Suprapubic skin (tissue), 4 donors: ENCODE results near the gene KCP. TPM values are rescaled to one million over a fixed set of nuclear protein-coding genes. Genes with fewer than 3 reads are reported as not detected.
A peak's percentile ranks its signal among the peaks of the same experiment; 100 is the strongest.

Source experiments
- DNase-seq, 2 donors: peaks; one replicate each; pipeline ENCODE4 v3.0.0-alpha.2; 2019; ENCODE audit warnings: low spot score in 2 of 2
- H3K27ac ChIP-seq: fragments of 200-600 bp; sonication (generic); one replicate; pipeline ENCODE4 v1.5.1; 2019
- H3K27me3 ChIP-seq: fragments of 200-600 bp; sonication (generic); one replicate; pipeline ENCODE4 v1.5.1; 2019
- H3K36me3 ChIP-seq: fragments of 200-600 bp; sonication (generic); one replicate; pipeline ENCODE4 v1.5.1; 2019
- H3K4me1 ChIP-seq: fragments of 200-600 bp; sonication (generic); one replicate; pipeline ENCODE4 v1.5.1; 2019
- H3K4me3 ChIP-seq: fragments of 200-600 bp; sonication (generic); one replicate; pipeline ENCODE4 v1.5.1; 2019; ENCODE audit warnings: mild to moderate bottlenecking
- H3K9me3 ChIP-seq: fragments of 200-600 bp; sonication (generic); one replicate; pipeline ENCODE4 v1.5.1; 2019
- EP300 ChIP-seq: sonication (generic); formaldehyde crosslinking; IDR thresholded peaks from one replicate; pipeline ENCODE4 v1.6.1; 2017; ENCODE audit warnings: antibody characterized with exemption
- POLR2A ChIP-seq, 2 donors: fragments of 450-650 bp; IDR thresholded peaks; one replicate each; pipeline ENCODE4 v1.6.1; 2017; ENCODE audit warnings: antibody characterized with exemption in 2 of 2, mild to moderate bottlenecking in 2 of 2, moderate library complexity in 2 of 2
- POLR2AphosphoS5 ChIP-seq, 3 donors: sonication (generic); formaldehyde crosslinking; IDR thresholded peaks; one replicate each; pipeline ENCODE4 v1.6.1; 2017; ENCODE audit warnings: antibody characterized with exemption in 3 of 3
- WGBS: methylation state at CpG from one replicate; pipeline ENCODE4 v1.1.5; 2018; 5-methylcytosine and 5-hydroxymethylcytosine counted together
- total RNA-seq, 4 donors: library from RNA; depleted of rRNA; stranded (reverse); fragments of >200 nt; gene quantifications; one replicate each; pipeline ENCODE4 v1.1.0, GENCODE V29; 2016
- TF ChIP-seq, protein P1 (sequence below), 2 donors: fragments of 200-600 bp in 1 of 2; fragments of 450-650 bp in 1 of 2; sonication (generic) in 1 of 2; IDR thresholded peaks; one replicate each; pipeline ENCODE4 v1.5.1; 2016 to 2019; ENCODE audit warnings: antibody characterized with exemption in 2 of 2, mild to moderate bottlenecking in 1 of 2, moderate library complexity in 1 of 2

KCP gene
- total RNA-seq, 4 donors from 2014 or later = 0.17 to 0.57 (median 0.36) TPM

DNA sequence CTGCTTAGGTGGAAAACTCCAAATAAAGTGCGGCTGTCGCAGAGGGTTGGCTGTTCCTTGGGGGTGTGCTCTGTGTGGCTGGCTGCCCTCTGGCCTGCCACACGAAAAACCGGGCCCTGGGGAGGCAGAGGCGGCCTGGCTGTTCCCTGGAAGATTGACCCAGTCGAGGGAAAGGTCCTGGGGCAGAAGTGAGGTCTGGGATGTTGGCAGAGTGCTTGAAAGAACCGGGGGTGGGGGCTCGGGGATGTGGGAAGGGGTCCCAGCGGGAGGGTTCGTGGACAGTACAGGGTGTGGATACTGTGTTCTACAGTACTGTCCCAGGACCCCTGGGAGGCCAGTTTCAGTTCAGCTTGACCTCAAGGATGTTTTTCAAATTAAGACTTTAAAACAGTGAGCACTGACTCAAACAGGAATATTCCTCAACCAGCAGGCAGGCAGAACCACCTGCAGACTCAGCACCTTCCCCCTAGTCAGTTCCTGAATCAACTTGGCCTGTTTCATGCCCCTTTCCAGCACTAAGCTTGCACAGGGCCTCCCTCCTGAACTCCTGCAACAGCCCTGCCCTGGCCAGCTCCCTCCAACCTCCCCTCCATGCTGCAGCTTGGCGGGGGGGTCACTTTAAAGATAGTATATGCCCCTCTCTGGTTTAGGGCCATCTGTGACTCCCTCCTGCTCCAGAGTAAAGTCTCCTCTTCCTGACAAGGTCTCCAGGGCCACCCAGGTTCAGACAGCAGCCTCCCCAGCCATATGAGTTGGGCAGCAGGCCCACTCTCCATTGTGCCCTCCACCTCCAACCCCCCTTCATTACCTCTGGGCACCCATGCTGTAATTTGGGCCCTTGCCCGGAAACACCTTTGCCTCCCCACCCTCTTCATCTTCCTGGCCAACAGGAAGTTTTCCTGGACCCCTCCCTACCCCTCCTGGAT lies 51.0 kb downstream of the KCP start:
- peaks cover 56% of the 10 kb centered on the region for H3K4me1 ChIP-seq
- peak overlapping the region; percentile 54 for H3K27ac ChIP-seq
- peaks cover 7% of the 10 kb centered on the region for H3K36me3 ChIP-seq
- 51% methylated on average over 12 of the region's 12 CpGs for WGBS
- H3K9me3 ChIP-seq = no peaks in the 10 kb centered on the region
- no peak overlapping the region for H3K4me3 ChIP-seq
- no peaks in the 10 kb centered on the region for H3K27me3 ChIP-seq
- no peak for TF ChIP-seq POLR2AphosphoS5 (IDR thresholded peaks at IDR 0.05)
- TF ChIP-seq POLR2A (IDR thresholded peaks at IDR 0.05) = no peak
- TF ChIP-seq, protein P1, sequence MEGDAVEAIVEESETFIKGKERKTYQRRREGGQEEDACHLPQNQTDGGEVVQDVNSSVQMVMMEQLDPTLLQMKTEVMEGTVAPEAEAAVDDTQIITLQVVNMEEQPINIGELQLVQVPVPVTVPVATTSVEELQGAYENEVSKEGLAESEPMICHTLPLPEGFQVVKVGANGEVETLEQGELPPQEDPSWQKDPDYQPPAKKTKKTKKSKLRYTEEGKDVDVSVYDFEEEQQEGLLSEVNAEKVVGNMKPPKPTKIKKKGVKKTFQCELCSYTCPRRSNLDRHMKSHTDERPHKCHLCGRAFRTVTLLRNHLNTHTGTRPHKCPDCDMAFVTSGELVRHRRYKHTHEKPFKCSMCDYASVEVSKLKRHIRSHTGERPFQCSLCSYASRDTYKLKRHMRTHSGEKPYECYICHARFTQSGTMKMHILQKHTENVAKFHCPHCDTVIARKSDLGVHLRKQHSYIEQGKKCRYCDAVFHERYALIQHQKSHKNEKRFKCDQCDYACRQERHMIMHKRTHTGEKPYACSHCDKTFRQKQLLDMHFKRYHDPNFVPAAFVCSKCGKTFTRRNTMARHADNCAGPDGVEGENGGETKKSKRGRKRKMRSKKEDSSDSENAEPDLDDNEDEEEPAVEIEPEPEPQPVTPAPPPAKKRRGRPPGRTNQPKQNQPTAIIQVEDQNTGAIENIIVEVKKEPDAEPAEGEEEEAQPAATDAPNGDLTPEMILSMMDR (IDR thresholded peaks at IDR 0.05) = no peak
- TF ChIP-seq EP300 = no peak
- DNase-seq = no peak

DNA sequence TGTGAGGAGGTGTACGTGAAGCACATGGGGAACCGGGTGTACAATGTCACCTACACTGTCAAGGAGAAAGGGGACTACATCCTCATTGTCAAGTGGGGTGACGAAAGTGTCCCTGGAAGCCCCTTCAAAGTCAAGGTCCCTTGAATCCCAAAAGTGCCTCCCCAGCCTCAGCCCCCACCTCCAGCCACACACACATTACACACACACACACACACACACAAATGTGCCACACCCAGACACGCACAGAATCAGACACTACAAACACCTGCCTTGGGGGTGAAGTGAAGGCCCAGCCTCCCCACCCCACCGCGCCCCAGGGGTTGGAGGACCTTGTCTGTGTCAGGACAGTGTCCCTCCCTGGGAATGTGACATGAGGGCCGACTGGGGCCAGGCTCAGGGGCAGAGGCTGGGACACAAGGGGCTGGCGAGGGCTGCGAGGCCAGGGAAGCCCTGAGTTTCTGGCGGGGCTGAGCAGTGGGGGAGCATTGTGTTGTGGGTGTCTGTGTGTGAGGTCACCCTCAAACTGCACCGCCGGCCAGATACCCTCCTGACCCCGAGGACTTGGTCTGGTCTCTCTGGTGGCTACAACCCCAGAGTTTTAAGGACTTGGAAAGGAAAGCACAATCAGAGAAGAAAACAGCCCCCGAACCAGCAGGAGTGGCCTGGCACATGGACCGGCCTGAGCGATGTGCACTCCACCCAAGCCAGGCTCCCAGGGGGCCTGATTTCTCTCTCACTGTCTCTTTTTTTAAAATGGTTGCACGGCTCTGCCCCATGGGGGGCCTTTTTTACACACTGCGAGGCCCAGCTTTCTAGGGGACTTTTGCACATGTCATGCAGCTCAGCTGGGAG lies 51.9 kb downstream of the KCP start:
- WGBS = 65% methylated on average over 11 of the region's 18 CpGs
- Histone ChIP-seq H3K36me3 (peaks cover 11% of the 10 kb centered on the region), H3K27me3 (no peaks in the 10 kb centered on the region), H3K27ac (peak overlapping the region; percentile 54), H3K9me3 (no peaks in the 10 kb centered on the region), H3K4me3 (no peak overlapping the region), H3K4me1 (peaks cover 48% of the 10 kb centered on the region)
- DNase-seq = no peak
- TF ChIP-seq EP300 (no peak), POLR2A (IDR thresholded peaks at IDR 0.05) (no peak), POLR2AphosphoS5 (IDR thresholded peaks at IDR 0.05) (no peak)
- TF ChIP-seq, protein P1 (IDR thresholded peaks at IDR 0.05) = no peak

DNA sequence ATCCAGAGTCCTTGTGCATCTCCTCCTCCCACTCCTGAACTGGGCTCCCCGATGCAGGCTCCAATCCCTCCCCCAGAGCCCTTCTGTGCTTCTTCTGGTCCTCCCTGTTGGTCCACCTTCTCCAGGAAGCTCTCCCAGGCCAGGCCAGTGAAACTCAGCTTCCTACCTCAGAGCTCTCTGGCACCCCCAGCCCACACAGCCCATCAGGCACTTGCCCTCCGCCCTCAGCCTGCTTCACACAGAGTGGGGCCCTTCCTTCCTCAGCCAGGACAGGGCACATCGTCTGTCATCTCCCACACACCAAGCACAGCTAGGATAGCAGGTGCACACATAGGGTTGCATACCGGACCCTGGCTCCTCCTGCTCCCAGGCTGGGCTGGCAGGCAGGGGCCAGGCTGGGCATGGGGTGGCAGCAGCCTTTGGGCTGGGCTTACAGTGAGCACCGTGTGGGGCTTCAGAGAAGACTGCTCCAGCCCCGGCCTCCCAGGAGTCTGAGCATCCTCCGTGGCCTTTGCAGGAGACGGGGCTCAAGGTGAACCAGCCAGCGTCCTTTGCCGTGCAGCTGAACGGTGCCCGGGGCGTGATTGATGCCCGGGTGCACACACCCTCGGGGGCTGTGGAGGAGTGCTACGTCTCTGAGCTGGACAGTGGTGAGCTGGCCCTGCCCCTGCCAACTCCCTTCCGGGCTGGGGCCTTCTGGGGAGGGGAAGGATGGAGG lies 54.3 kb downstream of the KCP start:
- 81% methylated on average over 16 of the region's 17 CpGs for WGBS
- Histone ChIP-seq H3K27me3 (no peaks in the 10 kb centered on the region), H3K4me3 (no peak overlapping the region), H3K4me1 (peaks cover 39% of the 10 kb centered on the region), H3K9me3 (no peaks in the 10 kb centered on the region), H3K36me3 (peaks cover 17% of the 10 kb centered on the region), H3K27ac (no peak overlapping the region)
- TF ChIP-seq POLR2A (IDR thresholded peaks at IDR 0.05) (no peak), EP300 (no peak), POLR2AphosphoS5 (IDR thresholded peaks at IDR 0.05) (no peak)
- TF ChIP-seq, protein P1 (IDR thresholded peaks at IDR 0.05) = no peak
- no peak for DNase-seq

DNA sequence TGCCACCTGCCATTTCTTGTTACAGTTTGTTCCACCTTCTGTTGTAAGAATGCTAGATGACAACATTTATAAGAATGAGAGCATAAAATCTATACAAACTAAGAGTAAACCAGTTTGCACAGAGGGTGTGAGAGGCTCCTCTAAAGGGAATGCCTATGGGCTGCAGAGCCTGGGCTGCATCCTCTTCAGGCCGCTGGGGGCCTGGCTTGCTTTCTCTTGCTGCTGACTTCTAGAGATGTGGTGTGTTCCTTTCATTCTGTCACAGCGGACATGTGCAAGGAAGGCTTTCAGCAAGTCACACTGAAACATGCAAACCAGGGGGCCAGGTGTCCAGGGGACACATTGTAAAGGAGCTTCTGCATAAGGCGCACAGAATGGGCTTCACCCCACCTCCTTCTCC lies 55.0 kb downstream of the KCP start:
- Histone ChIP-seq H3K4me3 (no peak overlapping the region), H3K36me3 (peaks cover 23% of the 10 kb centered on the region), H3K9me3 (no peaks in the 10 kb centered on the region), H3K27ac (no peak overlapping the region), H3K27me3 (no peaks in the 10 kb centered on the region), H3K4me1 (peaks cover 34% of the 10 kb centered on the region)
- TF ChIP-seq, protein P1 (IDR thresholded peaks at IDR 0.05) = no peak
- no peak for TF ChIP-seq POLR2AphosphoS5 (IDR thresholded peaks at IDR 0.05)
- TF ChIP-seq EP300 = no peak
- no peak for TF ChIP-seq POLR2A (IDR thresholded peaks at IDR 0.05)
- DNase-seq = no peak
- WGBS = 89% methylated on average over 3 of the region's 3 CpGs
